Measurements from ENCODE around the gene CMAS.

GRCh38 chr12:22034709-22035506, 11.1 kb upstream of the CMAS start:
- TF ChIP-seq CTCF (IDR thresholded peaks at IDR 0.05): no peak
- TF ChIP-seq POLR2AphosphoS5 (IDR thresholded peaks at IDR 0.05; ENCODE audit: low read depth, low read length): no peak

Measured in Panc1 (cell line).